ENCODE results near the gene GALNT9. TPM values are rescaled to one million over a fixed set of nuclear protein-coding genes. Genes with fewer than 3 reads are reported as not detected.

The GALNT9 gene
- polyA plus RNA-seq, 1 of the 3 experiments (the other 2 are of a cell fraction), result not detected

DNA sequence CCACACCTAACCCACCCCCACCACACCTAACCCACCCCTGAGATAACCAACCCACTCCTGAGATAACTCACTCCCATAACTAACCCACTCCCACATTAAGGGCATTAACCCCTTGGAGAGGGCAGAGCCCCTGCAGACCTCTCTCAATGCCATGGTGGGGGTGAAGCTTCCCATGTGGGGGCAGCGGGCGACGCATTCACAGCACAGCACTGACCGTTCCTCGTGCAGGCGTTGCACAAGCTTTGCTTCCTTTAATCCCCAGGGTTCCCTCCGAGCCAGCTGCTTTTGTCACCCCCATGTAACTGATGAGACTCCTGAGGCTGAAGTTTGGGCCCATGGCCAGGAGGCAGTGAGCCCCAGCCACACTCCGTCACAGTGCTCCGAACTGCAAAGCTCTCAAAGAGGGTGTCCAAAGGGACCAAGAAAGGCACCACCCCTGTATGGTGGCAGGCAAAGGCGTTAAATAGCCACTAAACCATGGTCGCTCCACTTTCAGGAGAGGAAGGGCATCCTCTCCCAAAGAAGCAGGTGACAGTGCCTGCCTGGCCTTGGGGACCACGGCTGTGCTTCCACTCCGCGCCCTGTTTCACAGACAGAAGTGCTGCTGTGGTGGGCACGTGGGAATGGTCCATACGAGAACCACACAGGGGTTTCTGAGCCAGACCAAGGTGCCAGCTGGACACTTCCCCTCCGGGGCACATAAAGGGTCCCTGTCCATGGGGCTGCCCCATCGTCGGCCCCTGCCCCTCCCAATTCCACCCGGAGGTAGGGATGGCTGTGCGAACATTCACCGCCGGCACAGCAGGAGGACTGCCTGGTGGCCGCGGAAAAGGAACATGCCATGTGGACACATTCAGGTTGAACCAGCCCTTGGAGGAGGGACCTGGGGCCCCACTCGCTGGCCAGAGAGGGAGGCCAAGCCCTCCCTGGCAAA lies 28.3 kb downstream of the GALNT9 start:
- Histone ChIP-seq H3K4me2 (no peak overlapping the region), H2AFZ (ENCODE audit: low read depth) (no peak overlapping the region), H3K9ac (no peak overlapping the region), H3K79me2 (ENCODE audit: insufficient read depth) (no peaks in the 10 kb centered on the region), H3K27ac (ENCODE audit: low read depth in 2 of 2, low read length in 1 of 2) (no peak overlapping the region), H3K36me3 (replicated peaks in 1 of 2; ENCODE audit: control insufficient read depth in 1 of 2, insufficient read depth in 2 of 2, low read length in 1 of 2) (no peaks in the 10 kb centered on the region), H3K4me1 (ENCODE audit: control insufficient read depth in 1 of 2, insufficient read depth in 2 of 2, low read depth in 1 of 2, low read length in 1 of 2) (no peaks in the 10 kb centered on the region), H3K27me3 (ENCODE audit: insufficient read depth) (peaks cover 43% of the 10 kb centered on the region), H4K20me1 (ENCODE audit: insufficient read depth) (no peaks in the 10 kb centered on the region), H3K9me3 (no peaks in the 10 kb centered on the region), H3K9me2 (no peaks in the 10 kb centered on the region), H3F3A (replicated peaks; ENCODE audit: insufficient read depth) (no peaks in the 10 kb centered on the region), H3K4me3 (ENCODE audit: low read depth in 2 of 2, low read length in 1 of 2) (no peak overlapping the region)
- ChIA-PET POLR2A (no interaction called here), CTCF (no interaction called here)
- TF ChIP-seq EZH2phosphoT487 (IDR thresholded peaks at IDR 0.05; ENCODE audit: borderline replicate concordance, low read depth), result no peak
- TF ChIP-seq YY1 (IDR thresholded peaks at IDR 0.05; ENCODE audit: low read depth), result no peak
- TF ChIP-seq, protein P1, sequence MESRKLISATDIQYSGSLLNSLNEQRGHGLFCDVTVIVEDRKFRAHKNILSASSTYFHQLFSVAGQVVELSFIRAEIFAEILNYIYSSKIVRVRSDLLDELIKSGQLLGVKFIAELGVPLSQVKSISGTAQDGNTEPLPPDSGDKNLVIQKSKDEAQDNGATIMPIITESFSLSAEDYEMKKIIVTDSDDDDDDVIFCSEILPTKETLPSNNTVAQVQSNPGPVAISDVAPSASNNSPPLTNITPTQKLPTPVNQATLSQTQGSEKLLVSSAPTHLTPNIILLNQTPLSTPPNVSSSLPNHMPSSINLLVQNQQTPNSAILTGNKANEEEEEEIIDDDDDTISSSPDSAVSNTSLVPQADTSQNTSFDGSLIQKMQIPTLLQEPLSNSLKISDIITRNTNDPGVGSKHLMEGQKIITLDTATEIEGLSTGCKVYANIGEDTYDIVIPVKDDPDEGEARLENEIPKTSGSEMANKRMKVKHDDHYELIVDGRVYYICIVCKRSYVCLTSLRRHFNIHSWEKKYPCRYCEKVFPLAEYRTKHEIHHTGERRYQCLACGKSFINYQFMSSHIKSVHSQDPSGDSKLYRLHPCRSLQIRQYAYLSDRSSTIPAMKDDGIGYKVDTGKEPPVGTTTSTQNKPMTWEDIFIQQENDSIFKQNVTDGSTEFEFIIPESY (IDR thresholded peaks at IDR 0.05; ENCODE audit: borderline replicate concordance, low read depth), result no peak
- TF ChIP-seq TEAD4 (IDR thresholded peaks at IDR 0.05; ENCODE audit: borderline replicate concordance, insufficient read depth), result no peak
- TF ChIP-seq POLR2AphosphoS5 (IDR thresholded peaks at IDR 0.05; ENCODE audit: low read depth, low read length), result no peak
- no peak for TF ChIP-seq TCF12 (IDR thresholded peaks at IDR 0.05)
- TF ChIP-seq ELF1 (IDR thresholded peaks at IDR 0.05), result no peak
- TF ChIP-seq, protein P2, sequence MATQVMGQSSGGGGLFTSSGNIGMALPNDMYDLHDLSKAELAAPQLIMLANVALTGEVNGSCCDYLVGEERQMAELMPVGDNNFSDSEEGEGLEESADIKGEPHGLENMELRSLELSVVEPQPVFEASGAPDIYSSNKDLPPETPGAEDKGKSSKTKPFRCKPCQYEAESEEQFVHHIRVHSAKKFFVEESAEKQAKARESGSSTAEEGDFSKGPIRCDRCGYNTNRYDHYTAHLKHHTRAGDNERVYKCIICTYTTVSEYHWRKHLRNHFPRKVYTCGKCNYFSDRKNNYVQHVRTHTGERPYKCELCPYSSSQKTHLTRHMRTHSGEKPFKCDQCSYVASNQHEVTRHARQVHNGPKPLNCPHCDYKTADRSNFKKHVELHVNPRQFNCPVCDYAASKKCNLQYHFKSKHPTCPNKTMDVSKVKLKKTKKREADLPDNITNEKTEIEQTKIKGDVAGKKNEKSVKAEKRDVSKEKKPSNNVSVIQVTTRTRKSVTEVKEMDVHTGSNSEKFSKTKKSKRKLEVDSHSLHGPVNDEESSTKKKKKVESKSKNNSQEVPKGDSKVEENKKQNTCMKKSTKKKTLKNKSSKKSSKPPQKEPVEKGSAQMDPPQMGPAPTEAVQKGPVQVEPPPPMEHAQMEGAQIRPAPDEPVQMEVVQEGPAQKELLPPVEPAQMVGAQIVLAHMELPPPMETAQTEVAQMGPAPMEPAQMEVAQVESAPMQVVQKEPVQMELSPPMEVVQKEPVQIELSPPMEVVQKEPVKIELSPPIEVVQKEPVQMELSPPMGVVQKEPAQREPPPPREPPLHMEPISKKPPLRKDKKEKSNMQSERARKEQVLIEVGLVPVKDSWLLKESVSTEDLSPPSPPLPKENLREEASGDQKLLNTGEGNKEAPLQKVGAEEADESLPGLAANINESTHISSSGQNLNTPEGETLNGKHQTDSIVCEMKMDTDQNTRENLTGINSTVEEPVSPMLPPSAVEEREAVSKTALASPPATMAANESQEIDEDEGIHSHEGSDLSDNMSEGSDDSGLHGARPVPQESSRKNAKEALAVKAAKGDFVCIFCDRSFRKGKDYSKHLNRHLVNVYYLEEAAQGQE (IDR thresholded peaks at IDR 0.05; ENCODE audit: low read depth, low read length), result no peak
- no peak for TF ChIP-seq FOXJ3 (CRISPR knock-in tag; IDR thresholded peaks at IDR 0.05)
- TF ChIP-seq, protein P3, sequence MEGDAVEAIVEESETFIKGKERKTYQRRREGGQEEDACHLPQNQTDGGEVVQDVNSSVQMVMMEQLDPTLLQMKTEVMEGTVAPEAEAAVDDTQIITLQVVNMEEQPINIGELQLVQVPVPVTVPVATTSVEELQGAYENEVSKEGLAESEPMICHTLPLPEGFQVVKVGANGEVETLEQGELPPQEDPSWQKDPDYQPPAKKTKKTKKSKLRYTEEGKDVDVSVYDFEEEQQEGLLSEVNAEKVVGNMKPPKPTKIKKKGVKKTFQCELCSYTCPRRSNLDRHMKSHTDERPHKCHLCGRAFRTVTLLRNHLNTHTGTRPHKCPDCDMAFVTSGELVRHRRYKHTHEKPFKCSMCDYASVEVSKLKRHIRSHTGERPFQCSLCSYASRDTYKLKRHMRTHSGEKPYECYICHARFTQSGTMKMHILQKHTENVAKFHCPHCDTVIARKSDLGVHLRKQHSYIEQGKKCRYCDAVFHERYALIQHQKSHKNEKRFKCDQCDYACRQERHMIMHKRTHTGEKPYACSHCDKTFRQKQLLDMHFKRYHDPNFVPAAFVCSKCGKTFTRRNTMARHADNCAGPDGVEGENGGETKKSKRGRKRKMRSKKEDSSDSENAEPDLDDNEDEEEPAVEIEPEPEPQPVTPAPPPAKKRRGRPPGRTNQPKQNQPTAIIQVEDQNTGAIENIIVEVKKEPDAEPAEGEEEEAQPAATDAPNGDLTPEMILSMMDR (IDR thresholded peaks at IDR 0.05), result no peak
- no peak for TF ChIP-seq JUND (IDR thresholded peaks at IDR 0.05)
- no peak for TF ChIP-seq GATA2 (CRISPR knock-in tag; IDR thresholded peaks at IDR 0.05)
- TF ChIP-seq SMC3 (IDR thresholded peaks at IDR 0.05; ENCODE audit: low read depth, low read length), result no peak
- TF ChIP-seq RXRA (IDR thresholded peaks at IDR 0.05; ENCODE audit: borderline replicate concordance, low read depth), result no peak
- TF ChIP-seq FOXM1 (IDR thresholded peaks at IDR 0.05; ENCODE audit: low read depth), result no peak
- TF ChIP-seq, protein P4, sequence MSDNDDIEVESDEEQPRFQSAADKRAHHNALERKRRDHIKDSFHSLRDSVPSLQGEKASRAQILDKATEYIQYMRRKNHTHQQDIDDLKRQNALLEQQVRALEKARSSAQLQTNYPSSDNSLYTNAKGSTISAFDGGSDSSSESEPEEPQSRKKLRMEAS (IDR thresholded peaks at IDR 0.05; ENCODE audit: low read depth), result no peak
- DNase-seq, result no peak
- WGBS (ENCODE audit: low lambda C conversion rate), result 22% methylated on average over 17 of the region's 26 CpGs

Measured in SK-N-SH (cell line).